ENCODE measurements around the gene RFK.

Gene RFK

GRCh38 chr9:76373173-76373783 is 20.9 kb downstream of the RFK start:
- Histone ChIP-seq H3K36me3 (ENCODE audit: control insufficient read depth, insufficient read depth, low read length) (no peaks in the 10 kb centered on the region), H3K27me3 (ENCODE audit: control insufficient read depth, insufficient read depth, low read length) (no peaks in the 10 kb centered on the region), H3K79me2 (no peaks in the 10 kb centered on the region), H3K4me1 (peaks cover 2% of the 10 kb centered on the region), H3K9ac (no peak overlapping the region), H2AFZ (no peak overlapping the region), H3K4me3 (ENCODE audit: low read depth, low read length) (no peak overlapping the region), H3K27ac (no peak overlapping the region), H3K9me3 (ENCODE audit: control insufficient read depth, low read length) (no peaks in the 10 kb centered on the region), H3K4me2 (ENCODE audit: low read length) (no peak overlapping the region)
- TF ChIP-seq CTCF (IDR thresholded peaks at IDR 0.05) = no peak

- Histone ChIP-seq H3K79me2 (no peaks in the 10 kb centered on the region), H3K36me3 (ENCODE audit: control insufficient read depth, insufficient read depth, low read length) (no peaks in the 10 kb centered on the region), H3K27ac (no peak overlapping the region), H3K27me3 (ENCODE audit: control insufficient read depth, insufficient read depth, low read length) (no peaks in the 10 kb centered on the region), H3K9me3 (ENCODE audit: control insufficient read depth, low read length) (no peaks in the 10 kb centered on the region), H3K9ac (no peak overlapping the region), H3K4me1 (peaks cover 2% of the 10 kb centered on the region), H3K4me3 (ENCODE audit: low read depth, low read length) (no peak overlapping the region), H2AFZ (no peak overlapping the region), H3K4me2 (ENCODE audit: low read length) (no peak overlapping the region)
- TF ChIP-seq CTCF (IDR thresholded peaks at IDR 0.05) = no peak
Observed at GRCh38 chr9:76372336-76372735, 21.9 kb downstream of the RFK start.

- H3K9ac ChIP-seq = no peak overlapping the region
- H3K27me3 ChIP-seq (ENCODE audit: control insufficient read depth, insufficient read depth, low read length) = no peaks in the 10 kb centered on the region
- TF ChIP-seq CTCF (IDR thresholded peaks at IDR 0.05) = no peak
- H3K36me3 ChIP-seq (ENCODE audit: control insufficient read depth, insufficient read depth, low read length) = no peaks in the 10 kb centered on the region
- H3K9me3 ChIP-seq (ENCODE audit: control insufficient read depth, low read length) = no peaks in the 10 kb centered on the region
- H3K79me2 ChIP-seq = no peaks in the 10 kb centered on the region
- H3K27ac ChIP-seq = no peak overlapping the region
- H3K4me2 ChIP-seq (ENCODE audit: low read length) = no peak overlapping the region
- no peak overlapping the region for H2AFZ ChIP-seq
- H3K4me1 ChIP-seq = peaks cover 2% of the 10 kb centered on the region
- H3K4me3 ChIP-seq (ENCODE audit: low read depth, low read length) = no peak overlapping the region
Observed at GRCh38 chr9:76371901-76372300, 22.3 kb downstream of the RFK start.

- no peak overlapping the region for H3K4me3 ChIP-seq (ENCODE audit: low read depth, low read length)
- H3K9me3 ChIP-seq (ENCODE audit: control insufficient read depth, low read length) = no peaks in the 10 kb centered on the region
- H3K79me2 ChIP-seq = no peaks in the 10 kb centered on the region
- no peak overlapping the region for H3K9ac ChIP-seq
- H2AFZ ChIP-seq = no peak overlapping the region
- H3K4me2 ChIP-seq (ENCODE audit: low read length) = no peak overlapping the region
- H3K27me3 ChIP-seq (ENCODE audit: control insufficient read depth, insufficient read depth, low read length) = no peaks in the 10 kb centered on the region
- no peaks in the 10 kb centered on the region for H3K36me3 ChIP-seq (ENCODE audit: control insufficient read depth, insufficient read depth, low read length)
- peaks cover 2% of the 10 kb centered on the region for H3K4me1 ChIP-seq
- no peak overlapping the region for H3K27ac ChIP-seq
- no peak for TF ChIP-seq CTCF (IDR thresholded peaks at IDR 0.05)
Observed at GRCh38 chr9:76370396-76371023, 23.7 kb downstream of the RFK start.

GRCh38 chr9:76369583-76369982 is 24.6 kb downstream of the RFK start:
- Histone ChIP-seq H3K9me3 (ENCODE audit: control insufficient read depth, low read length) (no peaks in the 10 kb centered on the region), H3K27ac (no peak overlapping the region), H3K4me2 (ENCODE audit: low read length) (no peak overlapping the region), H3K27me3 (ENCODE audit: control insufficient read depth, insufficient read depth, low read length) (no peaks in the 10 kb centered on the region), H3K4me1 (peaks cover 2% of the 10 kb centered on the region), H3K4me3 (ENCODE audit: low read depth, low read length) (no peak overlapping the region), H3K36me3 (ENCODE audit: control insufficient read depth, insufficient read depth, low read length) (no peaks in the 10 kb centered on the region), H3K9ac (no peak overlapping the region), H2AFZ (peak overlapping the region; percentile 60), H3K79me2 (no peaks in the 10 kb centered on the region)
- TF ChIP-seq CTCF (IDR thresholded peaks at IDR 0.05) = no peak

Measured in parathyroid adenoma (tissue), 2 donors.